LNCaP clone FGC (cell line): ENCODE data around the gene TTC39B.

Experiments
- DNase-seq: peaks from one replicate; pipeline ENCODE4 v3.0.0-alpha.2; 2011; ENCODE audit warnings: low read depth
- H3K4me3 ChIP-seq: 2 replicates; pipeline ENCODE4 v1.5.1; 2011; ENCODE audit warnings: mild to moderate bottlenecking, low read depth, low read length, control low read depth
- TF ChIP-seq, protein P1 (sequence below): IDR thresholded peaks from 2 replicates; pipeline ENCODE4 v1.5.1; 2012; ENCODE audit warnings: mild to moderate bottlenecking; ENCODE audit not compliant: control insufficient read depth, insufficient read depth; ENCODE audit errors: extremely low read depth

TTC39B gene

GRCh38 chr9:15278091-15278687 is 28.8 kb downstream of the TTC39B start:
- TF ChIP-seq, protein P1, sequence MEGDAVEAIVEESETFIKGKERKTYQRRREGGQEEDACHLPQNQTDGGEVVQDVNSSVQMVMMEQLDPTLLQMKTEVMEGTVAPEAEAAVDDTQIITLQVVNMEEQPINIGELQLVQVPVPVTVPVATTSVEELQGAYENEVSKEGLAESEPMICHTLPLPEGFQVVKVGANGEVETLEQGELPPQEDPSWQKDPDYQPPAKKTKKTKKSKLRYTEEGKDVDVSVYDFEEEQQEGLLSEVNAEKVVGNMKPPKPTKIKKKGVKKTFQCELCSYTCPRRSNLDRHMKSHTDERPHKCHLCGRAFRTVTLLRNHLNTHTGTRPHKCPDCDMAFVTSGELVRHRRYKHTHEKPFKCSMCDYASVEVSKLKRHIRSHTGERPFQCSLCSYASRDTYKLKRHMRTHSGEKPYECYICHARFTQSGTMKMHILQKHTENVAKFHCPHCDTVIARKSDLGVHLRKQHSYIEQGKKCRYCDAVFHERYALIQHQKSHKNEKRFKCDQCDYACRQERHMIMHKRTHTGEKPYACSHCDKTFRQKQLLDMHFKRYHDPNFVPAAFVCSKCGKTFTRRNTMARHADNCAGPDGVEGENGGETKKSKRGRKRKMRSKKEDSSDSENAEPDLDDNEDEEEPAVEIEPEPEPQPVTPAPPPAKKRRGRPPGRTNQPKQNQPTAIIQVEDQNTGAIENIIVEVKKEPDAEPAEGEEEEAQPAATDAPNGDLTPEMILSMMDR, result no peak
- no peak for DNase-seq
- H3K4me3 ChIP-seq, result no peak overlapping the region

DNA sequence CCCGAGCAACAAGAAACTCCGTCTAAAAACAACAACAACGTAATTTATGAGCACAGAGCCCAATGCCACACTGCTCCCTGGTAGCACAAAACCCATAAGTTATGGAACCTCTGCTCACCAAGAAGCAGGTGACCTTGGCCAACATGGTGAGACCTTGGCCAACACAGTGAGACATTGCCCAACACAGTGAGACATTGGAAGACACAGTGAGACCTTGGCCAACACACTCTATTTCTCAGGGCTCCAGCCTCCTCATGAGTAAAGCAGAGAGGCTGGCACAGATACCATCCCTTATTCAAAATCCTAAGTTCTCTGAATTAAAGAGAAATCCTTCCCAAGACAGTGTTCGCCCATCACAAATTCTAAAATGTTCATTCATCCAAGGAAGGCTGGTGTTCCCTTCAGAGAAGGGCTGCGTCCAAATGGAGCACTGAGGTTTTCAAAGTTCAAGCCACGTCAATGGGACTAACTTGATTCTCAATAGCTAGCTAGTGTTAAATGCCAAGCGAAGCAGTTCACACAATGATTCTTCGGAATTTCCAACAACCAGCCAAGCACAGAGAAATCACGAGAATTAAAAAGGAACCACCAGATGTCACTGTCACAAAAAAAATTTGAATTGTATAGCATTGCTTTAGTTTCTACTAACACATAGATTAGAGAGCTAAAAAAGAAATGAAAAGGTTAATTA is 29.5 kb downstream of the TTC39B start:
- TF ChIP-seq, protein P1, result peak; percentile 41; the same call in 1 of the 2 replicates
- no peak overlapping the region for H3K4me3 ChIP-seq
- DNase-seq, result no peak

DNA sequence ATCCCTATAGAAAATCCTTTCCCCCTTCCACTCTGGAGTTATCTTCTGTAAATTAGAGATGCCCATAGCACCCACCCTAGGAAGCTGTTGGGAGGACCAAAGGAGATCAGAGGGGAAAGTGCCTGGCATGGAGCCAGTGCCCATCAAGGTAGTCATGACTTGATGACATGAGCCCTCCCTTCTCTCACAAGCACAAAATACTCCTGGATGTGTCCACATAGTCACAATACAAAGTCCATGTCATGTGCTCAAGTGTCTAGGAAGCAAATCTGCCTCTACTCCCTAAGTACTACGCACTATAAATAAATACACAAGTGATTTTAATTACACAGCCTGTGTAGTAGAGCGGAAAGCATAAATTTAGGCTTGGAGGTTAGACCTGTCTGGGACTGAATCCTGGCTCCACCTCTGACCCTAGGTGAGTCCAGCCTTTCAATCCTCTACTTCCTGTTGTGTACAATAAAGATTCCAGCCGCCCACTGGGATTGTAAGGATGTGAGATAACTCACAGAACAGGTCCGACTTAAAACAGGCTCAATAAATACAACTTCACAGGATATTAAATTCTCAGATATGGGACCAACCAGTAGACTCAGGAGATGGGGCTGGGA is 30.6 kb downstream of the TTC39B start:
- no peak overlapping the region for H3K4me3 ChIP-seq
- TF ChIP-seq, protein P1, result no peak
- DNase-seq, result peak; percentile 92

DNA sequence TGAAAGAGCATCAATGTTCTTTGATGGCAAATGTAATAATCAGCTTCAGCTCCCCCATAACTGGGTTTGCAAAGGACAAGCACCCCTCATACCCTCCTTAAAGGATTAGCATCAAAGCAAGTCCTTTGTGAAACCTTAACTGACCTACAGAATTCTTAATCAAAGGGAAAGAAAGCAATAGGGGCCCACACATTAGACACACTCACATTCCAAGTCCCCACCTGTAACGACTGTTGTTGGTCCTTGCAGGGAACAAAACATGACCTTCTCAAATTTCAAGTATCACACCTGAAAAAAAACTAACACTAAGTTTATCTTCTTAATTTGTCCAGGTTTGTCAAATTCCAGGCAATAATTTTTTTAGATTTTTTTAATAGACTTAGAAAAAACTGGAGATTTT is 32.6 kb downstream of the TTC39B start:
- DNase-seq, result no peak
- TF ChIP-seq, protein P1, result no peak
- H3K4me3 ChIP-seq, result no peak overlapping the region

DNA sequence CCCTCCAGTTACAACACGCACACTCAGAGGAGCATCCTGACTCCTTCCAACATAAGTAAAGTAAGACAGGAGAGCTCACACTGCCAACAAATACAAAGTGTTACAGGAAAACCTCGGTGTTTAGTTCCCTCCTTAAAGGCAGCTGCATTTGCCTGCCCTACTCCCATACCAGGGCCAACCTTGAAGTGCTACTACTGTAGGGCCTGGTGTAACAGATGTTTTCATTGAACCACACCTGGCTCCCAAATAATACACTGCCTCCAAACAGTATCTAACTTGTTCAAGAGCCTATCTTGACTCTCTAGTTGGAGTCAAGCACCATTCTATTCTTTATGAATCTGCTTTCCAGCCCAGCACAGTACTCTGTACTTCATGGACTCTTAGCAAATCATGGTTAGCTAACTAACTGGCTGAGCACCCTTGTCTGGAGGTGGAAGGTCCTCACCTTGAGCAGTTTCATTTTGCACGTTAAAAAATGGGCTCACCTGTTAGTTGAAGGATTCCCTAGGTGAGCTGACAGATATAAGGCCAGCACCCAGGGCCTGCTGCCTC is 34.6 kb downstream of the TTC39B start:
- TF ChIP-seq, protein P1, result no peak
- no peak overlapping the region for H3K4me3 ChIP-seq
- DNase-seq, result no peak

GRCh38 chr9:15271403-15271802 is 35.6 kb downstream of the TTC39B start:
- no peak overlapping the region for H3K4me3 ChIP-seq
- TF ChIP-seq, protein P1, result no peak
- no peak for DNase-seq
